Esophagus squamous epithelium (tissue), 4 donors: ENCODE measurements around the gene TRIM15.

ENCODE experiments used
- POLR2A ChIP-seq, 4 donors: fragments of 450-650 bp; IDR thresholded peaks; one replicate each; pipeline ENCODE4 v1.6.1; 2017; ENCODE audit warnings: antibody characterized with exemption in 4 of 4, mild to moderate bottlenecking in 4 of 4, moderate library complexity in 3 of 4
- TF ChIP-seq, protein P1 (sequence below), 6 experiments: fragments of 450-650 bp in 4 of 6; fragments of 200-600 bp in 2 of 6; sonication (generic) in 2 of 6; IDR thresholded peaks; one replicate each; pipeline ENCODE4 v1.5.1; 2016 to 2019; ENCODE audit warnings: antibody characterized with exemption in 6 of 6, mild to moderate bottlenecking in 4 of 6, moderate library complexity in 4 of 6

DNA sequence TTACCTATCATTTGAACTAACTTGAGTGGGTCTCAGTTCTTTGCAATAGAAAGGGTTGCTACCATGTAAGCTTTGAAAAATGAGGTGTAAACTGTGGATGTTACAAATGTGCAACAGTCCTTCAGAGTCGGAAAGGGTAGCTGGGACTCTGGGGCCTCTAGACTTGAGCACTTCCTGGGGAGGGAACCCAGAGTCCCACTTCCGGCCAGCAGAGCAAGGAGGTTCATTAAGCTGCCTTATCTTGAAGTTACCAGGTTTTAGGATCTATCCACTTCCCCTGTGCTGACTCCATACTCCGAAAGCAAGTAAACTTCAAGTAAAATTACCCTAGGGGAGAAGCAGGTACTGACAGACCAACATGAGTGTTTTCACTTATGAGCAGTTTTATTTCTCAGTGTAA, 11.8 kb upstream of the TRIM15 start:
- TF ChIP-seq, protein P1, sequence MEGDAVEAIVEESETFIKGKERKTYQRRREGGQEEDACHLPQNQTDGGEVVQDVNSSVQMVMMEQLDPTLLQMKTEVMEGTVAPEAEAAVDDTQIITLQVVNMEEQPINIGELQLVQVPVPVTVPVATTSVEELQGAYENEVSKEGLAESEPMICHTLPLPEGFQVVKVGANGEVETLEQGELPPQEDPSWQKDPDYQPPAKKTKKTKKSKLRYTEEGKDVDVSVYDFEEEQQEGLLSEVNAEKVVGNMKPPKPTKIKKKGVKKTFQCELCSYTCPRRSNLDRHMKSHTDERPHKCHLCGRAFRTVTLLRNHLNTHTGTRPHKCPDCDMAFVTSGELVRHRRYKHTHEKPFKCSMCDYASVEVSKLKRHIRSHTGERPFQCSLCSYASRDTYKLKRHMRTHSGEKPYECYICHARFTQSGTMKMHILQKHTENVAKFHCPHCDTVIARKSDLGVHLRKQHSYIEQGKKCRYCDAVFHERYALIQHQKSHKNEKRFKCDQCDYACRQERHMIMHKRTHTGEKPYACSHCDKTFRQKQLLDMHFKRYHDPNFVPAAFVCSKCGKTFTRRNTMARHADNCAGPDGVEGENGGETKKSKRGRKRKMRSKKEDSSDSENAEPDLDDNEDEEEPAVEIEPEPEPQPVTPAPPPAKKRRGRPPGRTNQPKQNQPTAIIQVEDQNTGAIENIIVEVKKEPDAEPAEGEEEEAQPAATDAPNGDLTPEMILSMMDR (IDR thresholded peaks at IDR 0.05) = no peak
- no peak for TF ChIP-seq POLR2A (IDR thresholded peaks at IDR 0.05)
